GM18508 (cell line): Measurements from ENCODE around the gene CHIA.

Source experiments
- ATAC-seq: cut with Tn5 transposase; IDR thresholded peaks from one replicate; pipeline ENCODE4 v1.9.1; 2021; ENCODE audit warnings: moderate number of reproducible peaks; ENCODE audit not compliant: insufficient read depth, unreplicated experiment

The CHIA gene

DNA sequence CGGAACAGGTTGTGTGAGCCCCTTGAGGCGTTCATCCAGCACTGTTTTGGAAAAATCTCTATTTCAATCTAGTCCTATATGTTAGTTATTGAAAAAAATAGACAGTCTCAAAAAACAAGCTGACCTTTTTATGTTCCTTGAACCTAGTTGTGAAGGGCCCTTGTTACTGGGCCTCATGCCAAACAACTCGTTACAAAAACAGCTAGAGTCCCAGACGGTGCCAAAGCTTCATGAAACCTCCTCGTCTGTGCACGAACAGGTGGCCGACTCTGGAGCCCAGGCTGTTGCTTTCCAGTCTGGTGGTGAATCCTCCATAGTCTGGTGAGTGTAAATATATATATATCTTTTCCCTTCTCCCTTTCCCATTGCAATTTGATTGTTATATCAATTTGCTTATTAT lies at the start of gene CHIA:
CHIA (plus strand) TSS at position 222 of the 400 bp plus-strand sequence. CDS start 19,617 bp downstream, outside the sequence.
- no peak for ATAC-seq

DNA sequence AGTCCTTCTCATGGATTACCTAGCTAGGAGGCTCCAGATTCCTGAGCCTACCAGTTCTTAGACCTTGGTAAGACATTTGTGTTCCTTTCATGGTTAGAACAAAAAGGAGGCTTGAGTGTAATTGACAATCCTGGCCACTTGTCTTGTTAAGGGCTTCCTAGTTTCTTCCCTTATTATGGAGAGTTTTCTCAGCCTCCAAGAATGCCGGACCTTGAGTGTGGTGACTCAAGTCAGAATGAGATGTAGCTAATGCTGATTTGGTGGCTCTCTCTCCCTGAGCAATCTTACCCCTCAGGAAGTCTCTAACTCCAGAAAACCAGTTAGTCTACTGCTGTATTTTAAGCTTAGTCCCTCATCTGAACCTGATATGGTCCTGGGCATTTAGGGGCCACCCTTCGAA lies 48.9 kb upstream of the CHIA start:
- no peak for ATAC-seq

DNA sequence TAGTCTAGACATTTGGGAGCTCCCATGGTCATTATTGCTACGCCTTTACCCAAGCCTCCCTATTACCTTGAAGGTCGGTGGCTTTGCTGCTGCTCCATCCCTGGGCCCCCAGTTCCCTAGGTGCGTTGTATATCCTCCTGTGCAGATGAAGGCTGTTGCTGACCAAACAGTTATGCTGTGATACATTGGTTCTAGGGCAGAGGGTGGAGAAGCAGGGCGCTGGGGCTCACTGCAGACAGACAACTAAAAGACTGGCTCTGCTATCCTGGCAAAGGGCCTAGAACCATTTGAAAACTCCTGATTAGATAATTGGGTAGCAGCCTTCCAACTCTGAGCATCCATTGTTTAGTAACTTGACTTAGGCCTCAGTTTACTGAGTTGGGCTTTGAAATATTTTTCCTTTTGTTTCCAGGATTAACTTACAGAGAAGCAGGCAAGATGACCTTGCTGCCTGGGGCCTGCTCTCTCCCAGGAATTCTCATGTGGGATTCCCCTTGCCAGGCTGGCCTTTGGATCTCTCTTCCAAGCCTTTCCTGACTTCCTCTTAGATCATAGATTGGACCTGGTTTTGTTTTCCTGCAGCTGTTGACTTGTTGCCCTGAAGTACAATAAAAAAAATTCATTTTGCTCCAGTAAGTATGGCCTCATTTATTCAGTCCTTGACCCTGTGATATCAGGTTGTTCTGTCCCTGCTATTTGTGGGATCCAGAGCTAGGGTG lies 47.7 kb upstream of the CHIA start:
- no peak for ATAC-seq

DNA sequence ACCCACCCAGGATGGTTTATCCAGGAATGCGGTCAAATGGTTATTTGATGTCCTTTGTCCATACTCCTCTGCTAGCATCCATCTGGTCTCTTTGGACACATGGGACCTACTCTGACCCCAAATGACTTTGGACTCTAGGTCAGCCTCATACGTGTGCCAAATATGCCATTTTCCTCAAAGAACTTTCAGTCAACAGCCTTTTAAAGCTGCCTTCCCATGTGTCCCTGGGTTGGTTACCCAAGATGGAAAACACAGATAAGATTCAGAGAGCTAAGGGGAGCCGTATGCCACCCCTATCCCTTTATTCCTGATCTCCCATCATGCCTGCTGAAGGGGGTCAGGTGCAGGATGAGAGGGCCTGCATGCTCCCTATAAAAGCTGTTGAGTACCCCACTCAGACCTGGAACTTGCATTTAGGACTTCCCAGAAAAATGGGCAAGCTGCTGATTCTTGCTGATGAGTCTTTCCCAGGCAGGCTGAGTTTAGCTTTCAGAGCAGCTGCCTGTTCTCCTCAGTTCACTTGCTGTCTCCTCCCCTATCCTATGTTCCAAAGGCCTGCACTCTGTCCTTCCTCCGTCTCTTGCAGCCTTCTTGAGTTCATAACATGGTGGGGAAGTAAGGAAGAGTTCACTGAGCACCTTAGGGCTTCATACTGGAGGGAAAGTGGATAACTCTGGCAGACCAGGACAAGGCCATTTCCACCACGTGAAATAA lies 43.4 kb upstream of the CHIA start:
- no peak for ATAC-seq

DNA sequence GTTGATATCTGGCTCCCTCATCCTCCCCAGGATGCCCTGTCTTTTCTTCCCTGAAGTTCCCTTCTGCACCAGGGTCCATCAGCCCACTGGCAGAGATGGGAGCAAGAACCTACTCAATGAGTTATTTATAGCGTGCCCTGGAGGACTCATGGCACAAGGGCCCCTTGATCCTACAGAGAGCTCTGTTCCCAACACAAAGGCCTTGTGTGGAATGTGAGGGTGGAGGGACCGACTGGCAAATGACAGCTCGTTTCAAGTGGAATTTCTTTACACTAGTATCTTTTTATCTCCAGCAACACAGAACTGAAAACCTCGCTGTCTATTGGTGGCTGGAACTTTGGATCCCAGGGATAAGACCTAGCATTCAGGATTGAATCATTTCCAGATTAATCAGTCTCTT lies 40.7 kb upstream of the CHIA start:
- ATAC-seq, result no peak

DNA sequence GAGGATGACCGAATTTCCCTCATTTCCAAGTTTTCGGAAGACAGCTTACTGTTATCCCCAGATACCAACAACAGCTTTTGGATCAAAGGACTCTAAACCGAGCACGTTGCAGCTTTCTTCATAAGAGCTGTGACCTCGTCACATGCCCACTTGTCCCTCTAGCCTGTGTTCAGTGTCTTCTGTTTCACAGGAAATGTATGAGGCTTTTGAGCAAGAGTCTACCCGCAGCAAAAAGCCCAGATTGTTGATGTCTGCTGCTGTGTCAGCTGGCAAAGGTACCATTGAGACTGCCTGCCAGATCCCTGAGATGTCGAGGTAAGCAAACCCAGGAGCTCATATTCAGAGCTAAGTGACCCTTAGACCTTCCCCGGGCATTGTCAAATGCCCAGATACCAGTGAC lies 39.1 kb upstream of the CHIA start:
- no peak for ATAC-seq

DNA sequence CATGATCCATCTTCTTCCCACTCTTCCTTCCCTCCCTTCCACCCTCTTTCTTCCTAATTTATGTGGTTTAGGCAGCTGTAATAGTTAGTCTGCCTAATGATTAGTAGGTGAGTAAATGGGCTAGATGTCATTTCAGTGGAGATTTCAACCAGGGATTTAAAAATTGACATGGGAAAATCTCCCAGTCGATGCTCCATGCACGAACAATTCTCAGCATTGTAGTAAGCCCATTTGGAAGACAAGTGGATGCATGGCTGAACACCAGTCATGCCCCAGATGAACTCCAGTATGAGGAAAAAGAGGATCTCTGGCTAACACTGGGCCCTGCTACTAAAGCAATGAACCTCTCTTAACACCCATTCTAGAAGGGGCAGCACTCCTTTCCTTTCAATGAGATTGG lies 37.9 kb upstream of the CHIA start:
- ATAC-seq, result no peak

DNA sequence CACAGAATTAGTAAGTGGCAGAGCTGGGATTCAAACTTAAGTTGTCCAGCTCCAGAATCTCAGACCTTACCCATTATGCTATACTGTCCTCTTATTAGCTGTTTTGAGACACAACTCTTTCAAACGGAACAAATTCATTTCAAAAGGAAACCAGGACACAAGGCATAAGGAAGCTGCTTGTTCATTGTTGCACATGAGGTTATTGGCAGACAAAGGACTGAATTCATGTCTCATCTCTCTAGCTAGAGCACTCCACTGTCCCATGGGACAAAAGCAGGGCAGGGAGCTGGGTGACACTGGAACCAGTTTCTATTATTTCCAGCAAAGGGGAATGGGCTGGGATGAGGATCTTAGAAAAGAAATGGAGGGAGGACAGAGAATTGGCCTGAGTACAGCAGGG lies 36.8 kb upstream of the CHIA start:
- no peak for ATAC-seq

DNA sequence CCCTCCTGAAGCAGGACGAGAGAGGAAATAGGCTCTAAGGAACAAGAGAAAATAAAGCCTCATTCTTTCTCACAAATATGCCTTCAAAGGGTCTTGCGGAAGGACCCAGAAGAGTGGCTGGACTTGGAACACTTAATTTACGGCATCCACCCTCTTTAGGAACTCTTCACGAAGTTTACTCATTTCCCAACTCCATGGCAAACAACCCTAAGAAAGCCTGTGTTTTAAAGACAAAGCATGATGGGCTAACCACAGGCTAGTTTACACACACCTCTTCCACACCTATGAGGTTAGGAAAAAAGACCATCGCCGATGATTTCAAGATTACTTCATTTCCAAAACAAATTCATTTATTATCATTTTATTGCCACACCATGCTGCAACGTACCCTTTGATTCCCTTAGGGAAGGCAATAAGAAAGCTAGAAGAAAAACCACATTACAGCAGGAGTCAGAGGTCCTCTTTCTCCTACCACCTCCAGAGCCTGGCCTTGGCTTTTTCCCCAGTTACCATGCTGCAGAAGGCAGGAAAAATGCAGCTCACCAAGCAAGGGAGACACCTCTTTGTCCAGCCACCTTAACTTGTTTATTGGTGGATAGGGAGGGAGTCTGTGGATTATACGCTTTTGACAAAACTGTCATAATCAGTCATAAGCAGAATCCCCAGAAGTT lies 33.5 kb upstream of the CHIA start:
- no peak for ATAC-seq

DNA sequence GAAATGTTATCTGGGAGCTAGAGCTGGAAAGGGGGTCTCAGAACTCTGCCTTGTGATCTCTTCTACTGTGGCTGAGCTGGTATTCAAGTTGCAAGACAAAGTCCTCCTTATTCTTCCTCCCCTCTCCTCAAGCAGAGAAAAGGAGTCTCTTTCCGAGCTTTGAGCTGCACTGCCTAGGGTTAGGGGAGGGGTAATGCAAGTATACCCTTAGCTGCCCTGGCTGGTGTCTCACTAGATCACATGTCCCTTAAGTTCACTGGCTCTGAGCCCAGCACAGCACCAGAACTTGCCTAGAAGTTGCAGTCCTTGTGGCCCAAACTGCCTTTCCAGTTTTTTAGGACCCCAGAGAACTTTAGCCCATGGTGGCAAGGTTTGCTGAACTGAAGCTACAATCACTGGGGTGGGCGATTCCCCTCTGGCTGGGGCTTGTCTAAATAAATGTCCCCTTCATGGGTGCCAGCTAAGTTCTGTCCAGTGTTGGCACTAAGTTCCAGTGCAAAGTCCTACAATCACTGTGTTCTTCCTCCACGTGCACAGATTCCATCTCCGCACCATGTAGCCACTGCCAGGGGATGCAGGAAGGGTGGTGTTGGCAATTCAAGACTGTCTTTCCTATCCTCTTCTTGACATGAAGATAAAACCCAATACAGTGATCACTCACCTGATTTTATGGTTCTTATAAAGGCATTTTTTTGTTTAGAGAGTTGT lies 22.7 kb upstream of the CHIA start:
- ATAC-seq, result no peak

DNA sequence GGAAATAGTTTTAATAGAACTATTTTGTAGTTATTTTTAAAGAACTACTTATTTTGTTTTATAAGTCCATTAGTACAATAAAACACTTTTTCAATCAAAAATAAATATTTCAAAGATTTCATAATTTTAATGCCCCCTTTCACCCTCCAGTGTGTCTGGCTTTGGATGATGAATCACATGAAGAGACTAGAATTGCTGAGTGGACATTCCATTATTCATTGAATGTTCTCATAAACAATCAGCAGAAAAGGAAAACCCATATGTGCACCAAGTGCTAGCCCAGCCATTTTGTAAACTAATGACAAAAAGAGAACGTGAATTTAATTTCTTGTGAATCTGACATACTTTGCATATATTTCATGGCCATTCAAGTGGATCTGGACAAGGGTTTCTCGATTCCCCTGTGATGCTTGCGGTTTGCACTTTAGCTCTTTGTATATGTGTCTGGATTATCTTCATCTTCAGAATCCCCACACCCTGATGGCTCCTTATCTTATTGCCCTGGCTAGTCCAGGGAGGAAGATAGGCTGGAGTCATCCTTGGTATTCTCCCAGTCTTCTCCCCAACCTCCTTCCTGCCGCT lies 20.7 kb upstream of the CHIA start:
- no peak for ATAC-seq

DNA sequence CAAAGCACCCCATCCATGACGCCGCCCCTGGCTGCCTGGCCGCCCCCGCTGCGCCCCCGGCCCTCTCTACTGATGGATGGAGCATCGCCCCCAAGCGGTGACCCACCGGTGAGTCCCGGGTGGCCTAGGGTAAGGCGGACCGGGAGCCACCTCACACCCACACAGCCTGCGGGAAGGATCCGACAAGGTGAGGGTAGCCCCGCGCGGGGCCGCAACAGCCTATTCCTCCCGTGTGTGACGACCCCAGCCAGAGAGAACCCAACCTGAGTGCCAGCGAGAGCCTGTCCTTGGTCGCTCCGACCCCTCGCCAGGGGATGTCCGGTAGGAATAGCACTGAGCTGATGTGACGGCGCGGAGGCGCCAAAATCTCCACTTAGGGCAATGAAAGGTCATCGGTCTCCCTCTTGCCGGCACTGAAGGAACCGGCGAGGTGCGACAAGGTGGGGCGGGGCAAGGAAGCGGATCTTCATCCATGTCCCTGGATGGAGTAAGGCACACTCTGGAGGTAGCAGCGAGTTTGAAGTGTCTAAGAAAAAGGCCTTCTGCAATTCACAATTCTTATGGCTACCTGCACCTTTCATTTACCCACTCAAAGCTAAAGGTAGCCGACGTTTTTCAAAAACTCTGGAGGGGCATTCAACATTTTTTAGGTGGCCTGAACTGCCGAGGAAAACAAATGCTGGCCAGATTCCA lies 19.7 kb upstream of the CHIA start:
- ATAC-seq, result no peak

DNA sequence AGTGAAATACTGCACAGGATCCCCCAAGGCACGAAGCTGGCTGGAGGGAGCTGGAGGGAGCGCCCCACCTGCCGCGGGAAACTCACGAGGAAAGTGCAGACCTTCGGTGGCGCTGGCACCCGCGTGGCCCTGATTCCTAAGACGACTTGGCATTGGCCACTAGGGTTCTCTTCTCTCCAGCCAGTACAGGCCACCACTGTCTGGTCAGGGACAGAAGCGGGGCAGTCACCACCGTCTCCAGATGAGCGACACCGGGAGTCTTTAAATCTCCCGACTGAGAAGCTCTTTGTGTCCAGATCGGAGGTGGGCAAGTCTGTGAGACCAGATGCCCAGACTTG lies 19.2 kb upstream of the CHIA start:
- no peak for ATAC-seq

DNA sequence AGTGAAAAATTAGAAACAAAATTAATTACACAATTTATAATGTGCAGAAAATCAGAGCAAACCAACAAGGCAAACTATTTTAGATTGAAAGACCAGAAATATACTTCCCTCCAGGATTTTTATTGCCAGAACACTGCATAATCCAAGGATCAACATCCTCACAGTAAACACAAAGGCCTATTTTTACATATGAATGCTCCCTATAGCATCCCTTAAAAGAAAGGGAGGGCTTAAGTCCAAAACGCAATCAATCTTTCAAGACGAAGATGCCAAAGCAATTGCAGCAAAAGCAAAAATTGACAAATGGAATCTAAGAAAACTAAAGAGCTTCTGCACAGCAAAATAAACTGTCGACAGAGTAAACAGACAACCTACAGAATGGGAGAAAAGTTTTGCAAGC lies 18.6 kb upstream of the CHIA start:
- ATAC-seq, result no peak

DNA sequence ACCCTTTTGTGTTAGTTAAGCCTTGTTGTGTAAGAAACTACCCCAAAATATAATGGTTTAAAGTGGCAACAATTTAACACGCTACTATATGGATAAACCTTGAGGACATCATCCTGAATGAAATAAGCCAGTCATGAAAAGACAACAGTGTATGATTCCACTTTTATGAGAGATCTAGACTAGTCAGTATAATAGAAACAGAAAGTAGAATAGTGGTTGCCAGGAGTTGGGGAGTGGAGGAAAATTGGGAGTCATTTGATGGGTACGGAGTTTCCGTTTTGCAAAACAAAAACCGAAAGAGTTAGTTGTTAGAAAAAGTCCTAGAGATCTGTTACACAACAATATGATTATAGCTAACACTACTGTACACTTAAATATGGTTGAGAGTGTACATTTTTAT lies 16.0 kb upstream of the CHIA start:
- no peak for ATAC-seq

DNA sequence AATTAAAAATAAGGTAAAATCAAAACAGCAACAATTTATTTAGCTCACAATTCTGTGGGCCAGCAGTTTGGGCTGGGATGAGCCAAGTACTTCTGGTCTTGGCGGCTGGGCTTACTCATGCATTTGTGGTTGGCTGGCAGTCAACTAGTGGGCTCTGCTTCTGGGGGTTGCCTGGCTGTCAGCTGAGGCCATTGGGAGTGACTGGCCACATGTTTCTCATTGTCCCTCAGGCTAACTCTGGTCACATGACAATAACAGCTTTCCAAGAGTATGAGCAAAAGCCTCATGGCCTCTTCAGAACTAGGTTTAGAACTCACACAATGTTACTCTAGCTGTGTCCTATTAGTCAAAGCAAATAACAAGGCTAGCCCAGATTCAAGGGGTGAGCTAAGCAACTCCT lies 15.6 kb upstream of the CHIA start:
- ATAC-seq, result no peak

DNA sequence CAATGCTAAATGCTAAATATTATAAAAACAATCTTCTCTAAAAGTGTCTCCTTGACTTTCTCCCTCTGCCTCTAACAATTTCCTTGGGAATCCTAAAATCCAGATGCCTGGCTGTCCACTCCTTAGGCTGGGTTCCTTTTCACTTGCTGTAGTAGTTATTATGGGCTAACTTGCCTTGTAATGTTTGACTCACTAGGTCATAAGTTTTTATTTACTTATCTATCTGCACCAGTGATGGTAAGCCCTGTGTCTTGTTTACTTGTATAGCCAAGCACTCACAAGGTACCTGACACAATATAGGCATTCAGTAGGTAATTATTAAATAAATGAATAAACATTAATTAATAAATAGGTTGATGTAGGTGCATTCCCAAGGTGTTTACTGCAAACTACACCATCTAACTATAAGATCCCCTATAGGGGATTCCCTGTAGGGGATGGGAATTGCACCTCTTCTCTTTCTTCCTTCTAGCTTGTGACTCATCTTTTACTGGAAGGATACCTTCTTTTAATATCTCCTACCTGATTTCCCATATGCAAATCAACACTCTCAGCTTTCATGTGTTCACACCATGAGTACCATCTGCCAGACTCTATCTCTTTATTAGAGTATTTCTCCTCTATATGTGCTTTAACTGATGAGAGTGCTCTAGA lies 14.7 kb upstream of the CHIA start:
- ATAC-seq, result no peak

DNA sequence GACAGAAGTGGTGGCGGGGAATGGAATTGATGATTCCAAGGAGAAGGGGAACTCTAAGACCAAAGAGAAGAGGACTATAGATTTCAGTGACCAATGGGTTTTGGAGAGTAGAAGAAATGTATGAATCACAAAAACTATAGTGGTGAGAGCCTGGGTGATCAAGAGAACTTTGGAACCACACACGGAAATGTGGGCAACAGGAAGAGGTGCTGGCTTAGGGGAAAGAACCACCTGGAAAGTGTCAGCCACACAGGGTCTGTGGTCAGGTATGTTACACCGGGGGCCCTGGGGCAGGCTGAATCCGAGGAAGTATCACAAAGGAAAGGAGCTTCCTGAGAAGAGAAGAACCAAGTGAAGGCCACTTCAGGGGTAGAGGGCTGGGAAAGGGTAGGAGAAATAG lies 11.5 kb upstream of the CHIA start:
- ATAC-seq, result no peak

DNA sequence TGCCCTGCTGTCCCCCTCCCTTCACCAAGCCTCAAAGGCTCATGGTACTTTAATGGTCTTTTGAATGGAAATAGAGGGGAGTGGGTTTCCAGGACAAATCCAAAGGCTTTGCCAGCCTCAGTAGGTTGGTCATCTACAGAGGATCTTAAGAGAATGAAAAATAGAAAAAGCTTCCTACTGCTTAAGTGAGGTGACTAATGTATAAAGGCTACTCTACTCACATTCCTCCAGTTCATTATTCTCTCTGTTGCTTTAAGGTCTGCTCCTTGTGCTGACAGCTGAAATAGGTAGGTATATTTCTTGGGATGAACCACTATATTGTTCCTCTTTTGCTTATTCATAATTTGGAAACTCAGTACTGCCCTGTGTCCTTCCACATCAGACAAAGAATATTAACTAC lies 10.4 kb upstream of the CHIA start:
- no peak for ATAC-seq

DNA sequence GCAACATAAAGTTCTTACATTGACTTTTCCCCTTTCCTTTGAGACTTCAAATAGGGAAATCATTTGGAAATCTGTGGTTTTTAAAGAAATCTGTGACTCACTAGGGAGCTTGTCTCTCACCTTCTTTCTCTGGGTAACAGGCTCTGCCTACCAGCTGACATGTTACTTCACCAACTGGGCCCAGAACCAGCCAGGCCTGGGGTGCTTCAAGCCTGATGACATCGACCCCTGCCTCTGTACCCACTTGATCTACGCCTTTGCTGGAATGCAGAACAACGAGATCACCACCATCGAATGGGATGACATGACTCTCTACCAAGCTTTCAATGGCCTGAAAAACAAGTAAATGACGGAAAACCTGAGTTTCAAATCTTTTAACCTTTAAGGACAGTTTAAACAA lies 9.2 kb upstream of the CHIA start:
- ATAC-seq, result no peak
